Activated CD8-positive, alpha-beta memory T cell treated with anti-CD3 and anti-CD28 coated beads for 36 hours (primary cell): ENCODE measurements around the gene ADAM12. TPM values are rescaled to one million over a fixed set of nuclear protein-coding genes. Genes with fewer than 3 reads are reported as not detected.
"Not testable (repeated sequence)": the region's sequence is repeated elsewhere in the genome, so short reads cannot be mapped to it uniquely, and the experiment has no call there.

Experiments used
- CTCF ChIA-PET: fragments of 350-600 bp; sonication (Branson Sonifier 250); formaldehyde crosslinking; loops from one replicate; lab custom pipeline; 2021; ENCODE audit warnings: antibody characterized with exemption; lab: Charles Lee
- POLR2A ChIA-PET: fragments of 350-600 bp; sonication (Branson Sonifier 250); formaldehyde crosslinking; loops from one replicate; lab custom pipeline; 2021; ENCODE audit warnings: antibody characterized with exemption; lab: Charles Lee
- total RNA-seq, 2 experiments: library from RNA; stranded (reverse); gene quantifications; one replicate each; pipeline ENCODE4 v1.2.3, GENCODE V29; 2021

The ADAM12 gene
- total RNA-seq, 2 experiments from 2014 or later, result 0.15 to 0.32 TPM

- CTCF ChIA-PET, result no interaction called here
- POLR2A ChIA-PET, result no interaction called here
Observed at GRCh38 chr10:125984865-125985495, 403.3 kb downstream of the ADAM12 start.

GRCh38 chr10:125984346-125984745, 403.9 kb downstream of the ADAM12 start:
- POLR2A ChIA-PET, result no interaction called here
- CTCF ChIA-PET, result no interaction called here

DNA sequence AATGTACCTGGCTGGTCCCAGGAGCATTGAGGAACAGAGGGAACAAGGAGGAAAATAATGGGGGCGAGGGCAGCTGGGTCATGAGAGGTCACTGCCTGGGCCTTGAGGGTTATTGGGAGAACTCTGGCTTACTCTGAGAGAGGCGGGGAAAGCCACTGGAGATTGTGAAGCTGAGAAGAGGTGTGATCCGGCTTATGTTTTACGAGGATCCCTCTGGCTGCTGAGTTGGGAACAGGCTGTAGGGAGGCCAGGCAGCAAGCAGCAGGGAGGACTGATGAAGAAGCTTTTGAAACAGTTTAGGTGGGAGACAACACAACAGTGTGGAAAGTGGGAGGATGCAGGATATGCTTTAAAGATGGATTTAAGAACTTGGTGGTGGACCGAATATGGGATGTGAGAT, 404.6 kb downstream of the ADAM12 start:
- ChIA-PET CTCF (no interaction called here), POLR2A (no interaction called here)

- CTCF ChIA-PET, result no interaction called here
- POLR2A ChIA-PET, result no interaction called here
Observed at GRCh38 chr10:125983161-125983560, 405.1 kb downstream of the ADAM12 start.

GRCh38 chr10:125982260-125982948, 405.9 kb downstream of the ADAM12 start:
- ChIA-PET POLR2A (no interaction called here), CTCF (no interaction called here)

DNA sequence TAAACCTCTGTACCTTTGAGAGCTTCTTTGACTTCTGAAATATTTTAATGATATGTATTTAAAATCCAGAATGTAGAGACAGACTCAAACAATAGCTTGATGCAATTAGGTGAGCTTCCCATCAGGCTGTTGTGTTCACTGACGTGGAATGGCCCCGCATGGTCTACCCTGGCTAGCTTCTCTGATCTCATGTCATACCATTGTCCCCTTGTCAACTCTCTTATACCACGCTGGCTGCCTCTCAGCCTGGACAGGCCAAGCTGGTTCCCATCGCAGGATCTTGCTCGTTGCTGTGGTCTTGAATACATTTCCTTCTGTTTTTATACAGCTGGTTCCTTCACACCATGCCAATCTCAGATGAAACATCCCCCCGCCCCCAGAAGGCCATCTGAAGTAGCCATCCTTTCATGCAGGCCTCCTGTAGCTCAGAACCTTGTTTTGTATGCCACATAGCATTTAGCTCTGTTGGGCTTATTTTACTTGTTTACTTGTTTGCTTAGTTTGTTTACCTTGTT, 407.7 kb downstream of the ADAM12 start:
- ChIA-PET CTCF (interaction anchor here (0.6 kb wide), 1 partner anchor 236 kb away, joined by 3 read pairs; no protein-coding TSS in a partner anchor), POLR2A (no interaction called here)

DNA sequence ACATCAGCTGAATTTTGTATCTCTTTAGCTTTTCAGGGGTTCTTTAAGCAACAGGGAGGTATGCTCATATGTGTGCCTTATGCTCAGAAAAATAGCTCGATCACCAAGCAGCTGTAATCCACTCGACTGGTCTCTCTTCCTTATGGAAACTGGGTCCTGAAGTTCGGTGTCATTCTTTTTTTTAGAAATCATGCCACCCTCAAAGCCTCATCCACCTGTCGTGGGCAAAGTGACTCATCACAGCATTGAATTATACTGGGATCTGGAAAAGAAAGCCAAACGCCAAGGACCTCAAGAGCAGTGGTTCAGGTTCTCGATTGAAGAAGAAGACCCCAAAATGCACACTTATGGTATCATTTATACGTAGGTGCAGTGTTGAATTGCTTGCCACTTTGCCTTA, 408.3 kb downstream of the ADAM12 start:
- POLR2A ChIA-PET, result no interaction called here
- CTCF ChIA-PET, result no interaction called here

GRCh38 chr10:125976960-125977605, 411.2 kb downstream of the ADAM12 start:
- CTCF ChIA-PET, result no interaction called here
- POLR2A ChIA-PET, result no interaction called here

GRCh38 chr10:125970077-125970630, 418.1 kb downstream of the ADAM12 start:
- CTCF ChIA-PET, result not testable (repeated sequence)

DNA sequence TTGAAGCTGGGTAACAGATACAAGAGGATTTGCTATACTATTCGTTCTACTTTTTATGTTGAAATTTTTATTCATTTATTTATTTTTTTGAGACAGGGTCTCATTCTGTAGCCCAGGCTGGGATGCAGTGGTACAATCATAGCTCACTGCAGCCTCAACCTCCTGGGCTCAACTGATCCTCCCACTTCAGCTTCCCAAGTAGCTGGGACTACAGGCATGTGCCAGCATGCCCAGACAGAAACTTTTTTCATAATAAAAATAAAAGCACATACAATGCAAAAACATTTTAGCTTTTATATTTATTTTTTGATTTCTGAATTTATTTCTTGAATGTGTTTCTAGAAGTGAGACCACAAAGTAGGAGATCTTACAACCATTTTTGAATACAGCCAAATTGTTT, 420.7 kb downstream of the ADAM12 start:
- CTCF ChIA-PET, result no interaction called here

More at GRCh38 chr10:125970077-125970630, 418.1 kb downstream of the ADAM12 start:
- POLR2A ChIA-PET, result not testable (repeated sequence)

GRCh38 chr10:125964558-125964957, 423.7 kb downstream of the ADAM12 start:
- POLR2A ChIA-PET, result no interaction called here
- CTCF ChIA-PET, result no interaction called here

More for the DNA sequence above, 420.7 kb downstream of the ADAM12 start:
- POLR2A ChIA-PET, result no interaction called here
